CD4-positive, alpha-beta memory T cell (primary cell): ENCODE data around the gene ZNF324. TPM values are rescaled to one million over a fixed set of nuclear protein-coding genes. Genes with fewer than 3 reads are reported as not detected.

ENCODE experiments used
- CTCF ChIA-PET: fragments of 350-600 bp; sonication (Branson Sonifier 250); formaldehyde crosslinking; loops from one replicate; lab custom pipeline; 2021; ENCODE audit warnings: inconsistent platforms; ENCODE audit not compliant: partially characterized antibody; lab: Charles Lee
- POLR2A ChIA-PET: fragments of 350-600 bp; sonication (Branson Sonifier 250); formaldehyde crosslinking; loops from one replicate; lab custom pipeline; 2021; ENCODE audit not compliant: partially characterized antibody; lab: Charles Lee
- DNase-seq, 5 donors: peaks; one replicate each; pipeline versions ENCODE4 v3.0.0 to v3.0.0-alpha.2; 2020 to 2022; ENCODE audit warnings: mixed read lengths in 1 of 5
- H3K27ac ChIP-seq: one replicate; pipeline ENCODE4 v1.7.0; 2013; ENCODE audit warnings: low read depth, low read length
- H3K27me3 ChIP-seq: 2 replicates; pipeline ENCODE4 v1.7.0; 2013; ENCODE audit warnings: mild to moderate bottlenecking, low read length, moderate library complexity; ENCODE audit not compliant: insufficient read depth
- H3K36me3 ChIP-seq: 2 replicates; pipeline ENCODE4 v1.7.0; 2013; ENCODE audit warnings: mild to moderate bottlenecking, low read length, moderate library complexity; ENCODE audit not compliant: insufficient read depth
- H3K4me1 ChIP-seq: 2 replicates; pipeline ENCODE4 v1.7.0; 2013; ENCODE audit warnings: mild to moderate bottlenecking, low read length, moderate library complexity; ENCODE audit not compliant: insufficient read depth
- H3K4me3 ChIP-seq, 2 donors: one replicate each; pipeline ENCODE4 v1.7.0; 2013; ENCODE audit warnings: low read length in 2 of 2, mild to moderate bottlenecking in 1 of 2
- H3K9me3 ChIP-seq, 2 donors: one replicate each; pipeline ENCODE4 v1.7.0; 2013; ENCODE audit warnings: low read length in 2 of 2, control low read depth in 1 of 2; ENCODE audit not compliant: control insufficient read depth in 1 of 2
- H3K27ac Mint-ChIP-seq, 7 donors: one replicate each; pipeline ENCODE4 v1.8.0; 2020 to 2021; ENCODE audit warnings: mixed read lengths in 7 of 7, mild to moderate bottlenecking in 6 of 7, inconsistent platforms in 3 of 7, moderate library complexity in 3 of 7
- H3K27me3 Mint-ChIP-seq, 2 donors: one replicate each; pipeline ENCODE4 v1.8.0; 2020 to 2021; ENCODE audit warnings: mixed read lengths in 2 of 2
- H3K36me3 Mint-ChIP-seq, 2 donors: one replicate each; pipeline ENCODE4 v1.8.0; 2020 to 2021; ENCODE audit warnings: mixed read lengths in 2 of 2, inconsistent platforms in 1 of 2, mild to moderate bottlenecking in 1 of 2
- H3K4me1 Mint-ChIP-seq, 4 donors: one replicate each; pipeline ENCODE4 v1.8.0; 2020 to 2021; ENCODE audit warnings: mixed read lengths in 4 of 4, mild to moderate bottlenecking in 1 of 4
- H3K4me3 Mint-ChIP-seq, 8 donors: one replicate each; pipeline ENCODE4 v1.8.0; 2020 to 2021; ENCODE audit warnings: mixed read lengths in 8 of 8, mild to moderate bottlenecking in 7 of 8, moderate library complexity in 6 of 8, inconsistent platforms in 3 of 8
- H3K9me3 Mint-ChIP-seq, 8 donors: one replicate each; pipeline ENCODE4 v1.8.0; 2020 to 2021; ENCODE audit warnings: mixed read lengths in 8 of 8, mild to moderate bottlenecking in 5 of 8, inconsistent platforms in 3 of 8, moderate library complexity in 1 of 8
- intact Hi-C: fragments of 100-400 bp; cut with micrococcal nuclease; formaldehyde crosslinking; loops from one replicate; pipeline ENCODE4 v1.15.1; 2023
- polyA plus RNA-seq, 2 donors: library from polyadenylated mRNA; unstranded; fragments of 300-500 nt; fragmentation: Illumina TruSeq; gene quantifications; one replicate each; pipeline ENCODE4 v1.2.3, GENCODE V29; 2021
- total RNA-seq, 2 experiments: library from RNA; stranded (reverse); gene quantifications; one replicate each; pipeline ENCODE4 v1.2.3, GENCODE V29; 2021

Gene ZNF324
- total and polyA plus RNA-seq, 4 experiments from 2014 or later, result 5.6 to 27.6 (median 22.3) TPM

DNA sequence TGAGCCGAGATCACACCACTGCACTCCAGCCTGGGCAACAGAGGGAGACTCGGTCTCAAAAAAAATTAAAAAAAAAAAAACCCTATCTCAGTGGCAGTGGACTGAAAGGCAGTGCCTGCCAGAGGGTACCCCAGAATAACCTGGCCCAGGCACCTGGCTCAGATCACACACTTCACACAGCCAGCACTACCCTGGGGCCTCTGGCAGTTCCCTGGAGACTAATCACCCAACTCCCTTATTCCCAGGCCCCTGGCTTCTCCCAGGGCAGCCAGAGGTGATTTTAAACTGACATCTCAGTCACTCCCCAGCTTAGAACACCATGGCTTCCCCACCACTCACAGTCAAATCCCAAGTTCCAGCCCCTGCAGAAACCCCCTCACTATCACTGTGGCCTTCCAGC lies 48.4 kb downstream of the ZNF324 start:
- intact Hi-C loops, result loop anchor here (5.0 kb wide), 1 partner anchor 38 kb away; the partner anchor contains the start of gene ZNF446
- no peak for DNase-seq
- ChIA-PET POLR2A (interaction anchor here (0.7 to 1.9 kb wide), 4 partner anchors 29 to 65 kb away, joined by 3 to 5 read pairs (median 3); partner anchors contain the start of gene TRIM28), CTCF (interaction anchor here (1.3 to 13.8 kb wide), 2 partner anchors 54 to 65 kb away, joined by 3 to 260 read pairs; no protein-coding TSS in a partner anchor)
- Mint-ChIP-seq H3K4me1 (peaks cover 16 to 60% (median 39%) of the 10 kb centered on the region in 4 donors), H3K27ac (peak overlapping the region in 3 of 7 donors; percentile 48 to 84 (median 84)), H3K4me3 (peak overlapping the region in 5 of 8 donors; percentile 10 to 60 (median 49)), H3K27me3 (no peaks in the 10 kb centered on the region), H3K36me3 (peaks cover 6 to 19% of the 10 kb centered on the region in 2 donors), H3K9me3 (no peaks in the 10 kb centered on the region)
- Histone ChIP-seq H3K36me3 (peaks cover 13% of the 10 kb centered on the region), H3K4me1 (peaks cover 36% of the 10 kb centered on the region), H3K27me3 (no peaks in the 10 kb centered on the region), H3K27ac (no peak overlapping the region), H3K4me3 (no peak overlapping the region), H3K9me3 (no peaks in the 10 kb centered on the region)

DNA sequence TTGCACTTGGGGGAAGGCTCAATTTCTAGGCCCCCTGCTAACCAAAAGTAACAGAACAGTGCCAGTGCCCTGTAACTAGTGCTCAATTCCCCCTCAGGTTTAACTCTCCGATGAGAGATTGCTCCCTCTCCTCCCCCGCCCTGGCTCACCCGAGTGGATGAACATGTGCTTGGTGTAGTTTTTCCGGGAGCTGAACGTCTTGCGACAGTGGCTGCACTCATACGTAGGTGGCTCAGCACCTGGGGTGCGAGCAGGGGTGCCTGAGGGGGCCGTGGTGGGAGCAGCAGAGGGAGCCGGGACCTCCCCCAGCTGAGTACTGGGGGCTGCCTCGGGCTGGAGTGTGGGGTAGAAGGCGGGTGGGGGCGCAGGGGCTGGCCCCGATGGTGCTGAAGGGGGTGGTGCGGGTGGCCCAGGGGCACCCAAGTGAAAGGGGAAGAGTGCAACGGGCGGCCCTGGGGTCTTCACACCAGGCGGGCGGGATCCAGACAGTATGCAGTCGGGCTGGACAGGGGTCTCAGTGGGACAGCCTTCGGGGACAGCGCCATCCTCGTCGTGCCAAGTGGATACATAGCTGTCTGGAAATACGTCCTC lies 49.5 kb downstream of the ZNF324 start:
- H3K27me3 Mint-ChIP-seq, result no peaks in the 10 kb centered on the region
- H3K36me3 Mint-ChIP-seq, result peaks cover 6 to 19% of the 10 kb centered on the region in 2 donors
- H3K36me3 ChIP-seq, result peaks cover 13% of the 10 kb centered on the region
- ChIA-PET CTCF (interaction anchor here (13.8 kb wide), 1 partner anchor 64 kb away, joined by 260 read pairs; no protein-coding TSS in a partner anchor), POLR2A (interaction anchor here (1.0 to 1.9 kb wide), 2 partner anchors 28 to 64 kb away, joined by 3 to 5 read pairs; partner anchors contain the start of gene TRIM28)
- H3K9me3 ChIP-seq, result no peaks in the 10 kb centered on the region
- no peak overlapping the region for H3K4me3 ChIP-seq
- no peak overlapping the region for H3K27ac ChIP-seq
- peak overlapping the region in 2 of 8 donors; percentile 12 to 36 for H3K4me3 Mint-ChIP-seq
- no peaks in the 10 kb centered on the region for H3K27me3 ChIP-seq
- H3K4me1 Mint-ChIP-seq, result peaks cover 18 to 63% (median 41%) of the 10 kb centered on the region in 4 donors
- H3K4me1 ChIP-seq, result peaks cover 40% of the 10 kb centered on the region
- H3K9me3 Mint-ChIP-seq, result no peaks in the 10 kb centered on the region
- DNase-seq, result no peak
- intact Hi-C loops, result loop anchor here (5.0 kb wide), 1 partner anchor 39 kb away; the partner anchor contains the start of gene ZNF446
- H3K27ac Mint-ChIP-seq, result peak overlapping the region in 3 of 7 donors; percentile 48 to 84 (median 57)

DNA sequence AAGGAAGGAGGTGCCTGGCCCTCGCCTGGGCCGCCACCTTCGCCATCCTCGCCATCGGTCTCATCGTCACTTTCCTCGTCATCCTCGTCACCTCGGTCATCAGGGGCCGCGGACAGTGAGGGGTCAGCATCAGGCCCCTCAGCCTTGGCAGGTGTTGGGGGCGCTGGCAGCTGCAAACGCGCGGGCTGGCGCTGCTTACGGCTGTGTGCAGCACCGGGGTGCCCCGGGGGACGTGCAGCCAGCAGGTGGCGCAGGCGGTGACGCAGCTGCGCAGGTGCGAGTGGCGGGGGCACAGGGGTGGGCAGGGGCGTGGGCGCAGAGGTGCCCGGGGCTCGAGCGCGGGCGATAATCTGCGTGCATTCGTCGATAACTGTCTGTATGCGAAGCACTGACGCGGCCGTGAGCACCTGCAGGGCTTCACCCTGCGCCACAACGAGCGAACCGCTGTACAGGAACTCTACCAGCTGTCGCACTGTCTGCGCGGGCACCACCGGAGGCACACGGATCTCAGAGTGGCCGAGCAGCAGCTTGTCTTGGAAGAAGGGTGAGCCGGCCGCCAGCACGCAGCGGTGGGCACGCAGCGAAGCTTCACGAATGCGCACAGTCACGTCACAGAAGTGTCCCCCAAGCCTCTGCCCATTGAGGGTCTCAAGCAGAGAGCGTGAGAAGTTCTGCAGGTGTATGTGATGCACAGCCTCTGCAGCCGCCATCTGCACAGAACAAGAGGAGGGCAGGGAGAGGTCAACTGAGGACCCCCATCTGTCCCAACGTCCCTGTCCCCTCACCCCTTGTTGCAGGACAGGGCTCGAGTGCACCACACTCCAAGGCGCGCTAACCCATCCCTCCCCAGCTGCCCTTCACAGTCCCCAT lies 50.3 kb downstream of the ZNF324 start:
- no peak overlapping the region for H3K4me3 ChIP-seq
- H3K27ac ChIP-seq, result no peak overlapping the region
- intact Hi-C loops, result loop anchor here (5.0 kb wide), 1 partner anchor 40 kb away; the partner anchor contains the start of gene ZNF446
- ChIA-PET CTCF (interaction anchor here (3.9 to 13.8 kb wide), 2 partner anchors 37 to 63 kb away, joined by 28 to 260 read pairs; partner anchors contain the start of gene CHMP2A), POLR2A (interaction anchor here (0.6 to 5.4 kb wide), 3 partner anchors 17 to 46 kb away, joined by 3 to 86 read pairs (median 33); partner anchors contain the start of gene CHMP2A)
- H3K27me3 ChIP-seq, result no peaks in the 10 kb centered on the region
- H3K27me3 Mint-ChIP-seq, result no peaks in the 10 kb centered on the region
- H3K4me1 Mint-ChIP-seq, result peaks cover 18 to 63% (median 41%) of the 10 kb centered on the region in 4 donors
- H3K27ac Mint-ChIP-seq, result no peak overlapping the region
- H3K4me3 Mint-ChIP-seq, result peak overlapping the region in 1 of 8 donors; percentile 34
- no peak for DNase-seq
- H3K4me1 ChIP-seq, result peaks cover 40% of the 10 kb centered on the region
- no peaks in the 10 kb centered on the region for H3K9me3 Mint-ChIP-seq
- no peaks in the 10 kb centered on the region for H3K9me3 ChIP-seq
- peaks cover 13% of the 10 kb centered on the region for H3K36me3 ChIP-seq
- peaks cover 6 to 19% of the 10 kb centered on the region in 2 donors for H3K36me3 Mint-ChIP-seq

DNA sequence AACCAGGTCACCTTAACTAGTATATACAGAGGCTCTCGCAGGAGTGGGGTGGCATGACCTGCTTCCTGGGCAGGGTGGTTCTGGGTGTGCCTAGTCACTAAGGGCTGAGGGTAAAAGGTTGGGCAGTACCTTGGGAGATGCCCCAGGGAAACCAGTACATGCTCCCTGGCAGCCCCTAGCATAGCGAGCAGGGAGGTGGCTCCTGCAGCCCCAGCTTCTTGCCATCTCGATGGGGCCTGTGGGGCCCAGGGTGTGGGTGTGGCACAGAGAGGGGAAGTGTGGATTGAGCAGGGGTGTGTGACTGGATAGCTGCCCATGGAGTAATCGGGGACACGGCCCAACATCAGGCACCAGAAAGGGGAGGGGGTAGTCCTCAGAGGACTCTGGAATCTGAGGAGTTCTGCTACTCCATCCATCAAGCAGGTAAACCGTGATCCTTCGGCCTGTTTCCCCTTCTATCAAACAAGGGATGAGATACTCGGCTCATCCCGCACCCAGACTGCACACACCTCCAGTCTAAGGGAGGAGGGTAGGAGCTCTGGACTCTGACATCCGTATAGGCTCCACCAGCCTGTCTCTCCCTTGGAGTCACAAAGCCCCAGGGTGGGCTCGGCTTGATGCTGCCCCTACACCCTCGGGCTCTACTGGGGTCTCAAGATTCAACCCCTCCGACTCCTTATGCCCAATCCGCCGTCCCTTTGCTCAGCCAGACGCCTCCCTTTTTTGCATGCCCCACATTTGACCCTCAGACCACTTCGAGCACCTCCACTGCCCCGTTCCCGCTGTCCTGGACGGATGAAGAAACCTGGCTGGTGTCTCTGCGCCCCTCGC lies 51.6 kb downstream of the ZNF324 start:
- H3K4me3 Mint-ChIP-seq, result peak overlapping the region; percentile 92 to 97 (median 95)
- DNase-seq, result no peak
- Histone ChIP-seq H3K9me3 (no peaks in the 10 kb centered on the region), H3K27me3 (no peaks in the 10 kb centered on the region), H3K4me3 (peak overlapping the region; percentile 76 to 88), H3K4me1 (peaks cover 36% of the 10 kb centered on the region), H3K27ac (peak overlapping the region; percentile 82), H3K36me3 (peaks cover 13% of the 10 kb centered on the region)
- no peaks in the 10 kb centered on the region for H3K9me3 Mint-ChIP-seq
- H3K27ac Mint-ChIP-seq, result peak overlapping the region; percentile 97 to 99 (median 98)
- POLR2A ChIA-PET, result interaction anchor here (0.6 to 5.4 kb wide), 25 partner anchors 9 to 336 kb away, joined by 3 to 96 read pairs (median 9); partner anchors contain the start of genes CHMP2A, MZF1, TRIM28 and UBE2M
- intact Hi-C loops, result loop anchor here (1.0 to 5.0 kb wide), 6 partner anchors 19 to 336 kb away; partner anchors contain the start of genes TRIM28, ZNF132 and ZNF446
- H3K27me3 Mint-ChIP-seq, result no peaks in the 10 kb centered on the region
- H3K4me1 Mint-ChIP-seq, result peaks cover 18 to 63% (median 39%) of the 10 kb centered on the region in 4 donors
- H3K36me3 Mint-ChIP-seq, result peaks cover 6 to 19% of the 10 kb centered on the region in 2 donors
- CTCF ChIA-PET, result interaction anchor here (1.0 to 13.8 kb wide), 8 partner anchors 18 to 156 kb away, joined by 3 to 260 read pairs (median 9); partner anchors contain the start of genes CHMP2A, TRIM28, ZNF132 and ZNF324B

DNA sequence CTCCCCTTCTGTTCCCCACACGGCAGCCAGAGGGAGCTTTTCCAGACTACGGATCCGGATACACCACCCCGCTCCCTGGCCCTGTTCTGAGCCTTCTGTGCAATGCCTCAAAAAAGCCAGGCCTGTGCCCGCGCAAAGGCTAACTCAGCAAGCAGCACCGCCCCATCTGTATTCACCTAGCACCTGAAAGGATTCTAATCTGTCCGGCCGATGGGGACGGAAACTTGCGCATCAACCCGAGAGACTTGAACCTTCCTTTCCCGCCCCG lies 52.1 kb downstream of the ZNF324 start:
- ChIA-PET CTCF (interaction anchor here (1.0 to 13.8 kb wide), 8 partner anchors 19 to 156 kb away, joined by 3 to 260 read pairs (median 9); partner anchors contain the start of genes CHMP2A, TRIM28, ZNF132 and ZNF324B), POLR2A (interaction anchor here (0.9 to 5.4 kb wide), 25 partner anchors 10 to 336 kb away, joined by 3 to 96 read pairs (median 9); partner anchors contain the start of genes CHMP2A, MZF1, TRIM28 and UBE2M)
- no peaks in the 10 kb centered on the region for H3K9me3 ChIP-seq
- H3K36me3 ChIP-seq, result peaks cover 13% of the 10 kb centered on the region
- H3K4me1 ChIP-seq, result peaks cover 32% of the 10 kb centered on the region
- peaks cover 6 to 18% of the 10 kb centered on the region in 2 donors for H3K36me3 Mint-ChIP-seq
- H3K27ac ChIP-seq, result peak overlapping the region; percentile 82
- H3K4me3 Mint-ChIP-seq, result peak overlapping the region; percentile 92 to 97 (median 95)
- H3K27me3 Mint-ChIP-seq, result no peaks in the 10 kb centered on the region
- H3K27me3 ChIP-seq, result no peaks in the 10 kb centered on the region
- H3K4me3 ChIP-seq, result peak overlapping the region; percentile 76 to 88
- intact Hi-C loops, result loop anchor here (1.0 to 5.0 kb wide), 6 partner anchors 20 to 337 kb away; partner anchors contain the start of genes TRIM28, ZNF132 and ZNF446
- no peaks in the 10 kb centered on the region for H3K9me3 Mint-ChIP-seq
- H3K4me1 Mint-ChIP-seq, result peaks cover 17 to 59% (median 35%) of the 10 kb centered on the region in 4 donors
- H3K27ac Mint-ChIP-seq, result peak overlapping the region; percentile 97 to 99 (median 98)
- peak; percentile 39 to 65 (median 43) for DNase-seq
